ENCODE results near the gene SND1.

DNA sequence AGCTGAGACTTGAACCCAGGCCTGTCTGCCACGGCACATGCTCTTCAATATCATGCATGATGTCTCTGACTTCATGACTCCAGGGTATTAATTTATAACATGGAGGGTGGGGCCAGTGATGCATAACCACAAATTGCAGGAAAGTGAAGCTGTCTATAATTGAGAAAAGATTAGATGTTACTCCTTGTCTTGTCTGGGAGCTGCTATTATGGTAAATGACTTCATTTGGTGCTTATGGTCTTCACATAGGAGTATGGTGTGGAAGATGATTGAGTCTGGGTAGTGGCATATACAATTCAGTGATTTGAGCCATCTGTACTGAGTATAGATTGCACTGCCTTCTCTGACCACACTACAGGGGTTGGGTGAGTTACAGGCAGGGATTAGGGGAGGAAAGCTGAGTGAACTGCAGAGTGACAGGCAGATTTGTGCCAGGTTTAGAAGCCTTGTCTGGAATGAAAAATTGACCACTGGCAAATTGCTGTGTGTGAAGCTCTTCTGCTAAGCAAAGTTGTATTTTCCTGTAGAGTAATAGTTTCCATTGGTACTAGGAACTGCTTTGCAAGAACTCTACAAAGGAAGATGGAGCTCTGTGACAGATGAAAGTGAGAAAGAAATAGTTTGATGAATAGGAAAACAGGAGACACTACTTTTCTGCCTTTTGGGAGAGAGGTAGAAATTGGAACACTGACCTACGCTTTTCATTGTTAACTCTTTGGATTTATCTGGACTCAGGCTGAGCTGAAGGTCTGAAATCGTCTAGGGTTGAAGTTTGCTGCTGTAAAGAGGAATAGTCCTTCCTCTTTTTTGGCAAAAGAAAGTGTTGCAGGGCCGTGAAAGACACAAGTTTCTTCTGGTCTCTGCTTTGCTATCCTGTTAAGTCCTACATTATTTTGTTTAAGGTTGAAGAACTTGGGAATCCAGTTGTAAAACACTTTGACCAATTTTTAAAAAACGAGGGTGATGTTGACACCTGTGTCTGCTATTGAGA, 2.7 kb downstream of the SND1 start:
- TF ChIP-seq EZH2 (IDR thresholded peaks at IDR 0.05; ENCODE audit: low read length, unreplicated experiment) (no peak), EZH2phosphoT487 (IDR thresholded peaks at IDR 0.05; ENCODE audit: borderline replicate concordance, low read length) (no peak)
- TF ChIP-seq, protein P1, sequence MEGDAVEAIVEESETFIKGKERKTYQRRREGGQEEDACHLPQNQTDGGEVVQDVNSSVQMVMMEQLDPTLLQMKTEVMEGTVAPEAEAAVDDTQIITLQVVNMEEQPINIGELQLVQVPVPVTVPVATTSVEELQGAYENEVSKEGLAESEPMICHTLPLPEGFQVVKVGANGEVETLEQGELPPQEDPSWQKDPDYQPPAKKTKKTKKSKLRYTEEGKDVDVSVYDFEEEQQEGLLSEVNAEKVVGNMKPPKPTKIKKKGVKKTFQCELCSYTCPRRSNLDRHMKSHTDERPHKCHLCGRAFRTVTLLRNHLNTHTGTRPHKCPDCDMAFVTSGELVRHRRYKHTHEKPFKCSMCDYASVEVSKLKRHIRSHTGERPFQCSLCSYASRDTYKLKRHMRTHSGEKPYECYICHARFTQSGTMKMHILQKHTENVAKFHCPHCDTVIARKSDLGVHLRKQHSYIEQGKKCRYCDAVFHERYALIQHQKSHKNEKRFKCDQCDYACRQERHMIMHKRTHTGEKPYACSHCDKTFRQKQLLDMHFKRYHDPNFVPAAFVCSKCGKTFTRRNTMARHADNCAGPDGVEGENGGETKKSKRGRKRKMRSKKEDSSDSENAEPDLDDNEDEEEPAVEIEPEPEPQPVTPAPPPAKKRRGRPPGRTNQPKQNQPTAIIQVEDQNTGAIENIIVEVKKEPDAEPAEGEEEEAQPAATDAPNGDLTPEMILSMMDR (conservative IDR thresholded peaks at IDR 0.05; ENCODE audit: low read depth, low read length), result no peak

Measured in PC-3 (cell line).